Gastrocnemius medialis (tissue), 4 donors: Measurements from ENCODE around the gene HMG20A.

Source experiments
- CTCF ChIP-seq, 5 experiments: fragments of 450-650 bp in 3 of 5; fragments of 200-600 bp in 2 of 5; sonication (generic) in 2 of 5; IDR thresholded peaks in 4 of 5; conservative IDR thresholded peaks in 1 of 5; 1 replicate in 4 of 5; 2 replicates in 1 of 5; pipeline ENCODE4 v1.5.1; 2016 to 2019; ENCODE audit warnings: antibody characterized with exemption in 5 of 5, mild to moderate bottlenecking in 3 of 5, moderate library complexity in 3 of 5
- POLR2A ChIP-seq, 2 donors: fragments of 450-650 bp; IDR thresholded peaks; one replicate each; pipeline ENCODE4 v1.6.1; 2017; ENCODE audit warnings: antibody characterized with exemption in 2 of 2, mild to moderate bottlenecking in 2 of 2, moderate library complexity in 2 of 2

- TF ChIP-seq CTCF (IDR thresholded peaks at IDR 0.05 in 4 of 5, conservative IDR thresholded peaks at IDR 0.05 in 1 of 5) (no peak), POLR2A (IDR thresholded peaks at IDR 0.05) (no peak)
Observed at GRCh38 chr15:77380033-77380432, 40.7 kb upstream of the HMG20A start.
